Measurements from ENCODE around the gene ARHGAP45.

DNA sequence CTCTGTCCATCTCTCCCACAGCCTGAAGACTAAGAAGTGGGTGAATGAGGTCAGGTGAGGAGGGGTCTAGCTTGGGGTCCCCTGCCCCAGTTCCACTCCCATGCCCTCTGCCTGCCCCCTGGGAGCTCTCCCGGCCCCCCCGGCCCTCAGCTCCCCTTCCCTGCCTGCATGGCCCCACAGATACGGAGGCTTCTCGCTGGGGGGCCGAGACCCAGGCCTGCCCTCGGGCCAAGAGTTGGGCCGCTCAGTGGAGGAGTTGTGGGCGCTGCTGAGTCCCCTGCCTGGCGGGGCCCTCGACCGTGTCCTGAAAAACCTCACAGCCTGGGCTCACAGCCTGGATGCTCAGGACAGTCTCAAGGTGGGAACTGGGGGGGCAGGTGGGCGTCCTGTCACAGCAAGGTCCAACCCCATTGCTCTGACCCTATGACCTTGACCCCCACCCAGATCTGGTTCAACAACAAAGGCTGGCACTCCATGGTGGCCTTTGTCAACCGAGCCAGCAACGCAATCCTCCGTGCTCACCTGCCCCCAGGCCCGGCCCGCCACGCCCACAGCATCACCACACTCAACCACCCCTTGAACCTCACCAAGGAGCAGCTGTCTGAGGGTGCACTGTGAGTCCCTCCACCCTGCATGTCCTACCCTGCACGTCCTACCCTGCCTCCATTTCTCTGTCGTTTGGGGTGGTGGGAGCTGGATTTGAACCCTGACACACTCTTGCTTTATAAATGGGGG lies 10.9 kb upstream of the ARHGAP45 start:
- TF ChIP-seq RAD21 (conservative IDR thresholded peaks at IDR 0.05 in 1 of 2, IDR thresholded peaks at IDR 0.05 in 1 of 2) (no peak), CHD2 (IDR thresholded peaks at IDR 0.05; ENCODE audit: low read length, partially characterized antibody) (no peak), ZFP36 (IDR thresholded peaks at IDR 0.05; ENCODE audit: borderline replicate concordance, partially characterized antibody) (no peak), POLR2A (IDR thresholded peaks at IDR 0.05; ENCODE audit: low read length) (no peak), CTCF (IDR thresholded peaks at IDR 0.05) (no peak), REST (IDR thresholded peaks at IDR 0.05) (no peak), HOXA7 (CRISPR knock-in tag; IDR thresholded peaks at IDR 0.05) (no peak), MYC (IDR thresholded peaks at IDR 0.05; ENCODE audit: borderline replicate concordance, low read length) (no peak), USF2 (IDR thresholded peaks at IDR 0.05) (no peak), PBX3 (IDR thresholded peaks at IDR 0.05) (no peak), CHD4 (IDR thresholded peaks at IDR 0.05; ENCODE audit: borderline replicate concordance) (no peak), EP300 (IDR thresholded peaks at IDR 0.05) (no peak), CEBPB (IDR thresholded peaks at IDR 0.05) (no peak)

All from A549 (cell line).